B cell (primary cell): ENCODE results near the gene SHD.
"Not testable (repeated sequence)": the region's sequence is repeated elsewhere in the genome, so short reads cannot be mapped to it uniquely, and the experiment has no call there.

ENCODE experiments used
- CTCF ChIP-seq: fragments of 200-600 bp; IDR thresholded peaks from one replicate; pipeline ENCODE4 v1.8.0; 2022; ENCODE audit warnings: antibody characterized with exemption, mild to moderate bottlenecking
- EZH2 ChIP-seq: IDR thresholded peaks from 2 replicates; pipeline ENCODE4 v1.6.1; 2012; ENCODE audit warnings: borderline replicate concordance, low read depth, mild to moderate bottlenecking, moderate library complexity, low read length; ENCODE audit not compliant: insufficient read depth, poor library complexity, severe bottlenecking

GRCh38 chr19:4237510-4237909, 41.6 kb upstream of the SHD start:
- TF ChIP-seq CTCF, EZH2: not testable (repeated sequence)
